Activated naive CD8-positive, alpha-beta T cell (primary cell): ENCODE data around the gene EXOC6B.

Experiments
- H3K27ac Mint-ChIP-seq: one replicate; pipeline ENCODE4 v1.8.0; 2021; ENCODE audit warnings: mixed read lengths
- H3K27me3 Mint-ChIP-seq: one replicate; pipeline ENCODE4 v1.8.0; 2021; ENCODE audit warnings: mixed read lengths
- H3K36me3 Mint-ChIP-seq: one replicate; pipeline ENCODE4 v1.8.0; 2021; ENCODE audit warnings: mixed read lengths
- H3K4me1 Mint-ChIP-seq: one replicate; pipeline ENCODE4 v1.8.0; 2021; ENCODE audit warnings: low read depth, mixed read lengths
- H3K4me3 Mint-ChIP-seq: one replicate; pipeline ENCODE4 v1.8.0; 2021; ENCODE audit warnings: mild to moderate bottlenecking, mixed read lengths
- H3K9me3 Mint-ChIP-seq: one replicate; pipeline ENCODE4 v1.8.0; 2021; ENCODE audit warnings: low read depth, mixed read lengths

EXOC6B gene

DNA sequence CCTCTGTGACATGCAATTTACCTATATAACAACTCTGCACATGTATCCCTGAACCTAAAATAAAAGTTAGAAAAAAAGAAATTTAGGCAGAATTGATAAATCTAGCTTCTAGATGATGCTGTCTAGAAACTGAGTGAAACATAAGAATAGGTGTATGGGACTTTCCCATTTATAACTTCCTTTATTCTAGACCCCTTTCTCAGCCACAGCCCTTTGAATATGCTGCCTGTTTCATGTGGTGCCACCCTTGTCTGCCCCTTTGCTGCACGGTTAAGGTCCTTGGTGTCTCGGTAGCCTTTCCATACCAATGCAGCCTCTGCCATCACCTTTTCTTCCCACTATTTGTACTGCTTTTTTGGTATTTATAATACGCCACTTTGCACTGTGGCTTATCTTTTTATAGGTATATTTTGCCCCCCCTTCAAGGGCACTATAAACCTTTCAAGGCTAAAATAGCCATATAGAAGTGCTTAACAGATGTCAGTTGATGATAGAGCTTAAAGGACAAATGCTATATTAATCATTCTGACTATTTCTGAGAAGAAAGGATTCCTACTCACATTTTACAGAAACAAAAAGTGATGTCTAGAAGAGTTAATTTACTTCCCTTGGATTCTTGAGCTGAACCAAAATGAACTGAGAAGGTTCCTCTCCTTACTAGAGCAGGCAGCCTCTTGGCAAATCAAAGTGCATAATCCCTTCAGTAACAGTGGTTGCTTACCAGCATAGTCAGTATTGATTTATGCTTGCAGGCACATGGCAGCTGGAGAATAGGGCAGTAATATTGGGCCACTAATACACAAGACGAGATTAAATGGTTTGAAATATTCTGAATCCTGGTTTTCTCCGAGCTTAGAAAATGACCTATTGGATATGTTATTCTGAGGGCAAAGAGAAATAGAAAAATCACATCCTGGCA is 590.1 kb downstream of the EXOC6B start:
- Mint-ChIP-seq H3K4me3 (no peak overlapping the region), H3K36me3 (peaks cover 3% of the 10 kb centered on the region), H3K4me1 (peaks cover 2% of the 10 kb centered on the region), H3K27me3 (no peaks in the 10 kb centered on the region), H3K27ac (no peak overlapping the region), H3K9me3 (no peaks in the 10 kb centered on the region)

GRCh38 chr2:72233211-72233610 is 592.6 kb downstream of the EXOC6B start:
- Mint-ChIP-seq H3K4me3 (no peak overlapping the region), H3K36me3 (peaks cover 8% of the 10 kb centered on the region), H3K9me3 (peaks cover 5% of the 10 kb centered on the region), H3K27me3 (no peaks in the 10 kb centered on the region), H3K27ac (no peak overlapping the region), H3K4me1 (no peaks in the 10 kb centered on the region)

DNA sequence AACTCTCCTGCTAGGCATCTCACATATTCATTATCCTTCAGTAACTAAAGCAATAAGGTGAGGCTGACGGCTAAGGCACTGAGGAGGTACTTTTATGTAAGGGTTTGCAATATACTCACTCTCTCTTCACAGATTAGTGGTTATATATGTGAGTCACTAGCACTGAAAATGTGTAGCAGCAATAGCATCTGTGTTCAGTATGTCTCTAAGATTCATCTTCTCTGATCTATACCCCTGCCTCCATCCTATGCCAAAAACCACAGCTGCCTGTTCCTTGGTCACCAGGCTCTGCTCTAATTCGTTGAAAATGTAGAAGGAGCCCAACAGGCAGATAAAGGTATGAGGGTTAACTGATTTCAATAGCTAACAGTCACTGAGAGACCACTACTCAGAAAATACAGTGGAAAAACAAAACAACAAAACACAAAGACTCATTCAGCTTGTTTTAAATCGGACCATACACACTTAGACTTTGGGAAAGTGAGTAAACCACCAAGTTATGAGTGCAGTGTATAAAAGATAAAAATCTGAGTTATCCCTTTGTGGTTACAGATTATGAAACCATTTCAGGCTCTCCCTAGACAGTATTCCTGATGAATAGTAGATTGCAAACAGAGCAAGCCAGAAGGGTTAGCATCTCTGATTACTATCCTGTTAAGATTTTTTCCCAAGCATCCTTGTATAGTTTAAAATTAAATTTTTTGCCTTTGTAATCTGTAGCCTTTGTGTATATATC is 602.8 kb downstream of the EXOC6B start:
- Mint-ChIP-seq H3K36me3 (peaks cover 6% of the 10 kb centered on the region), H3K9me3 (peaks cover 4% of the 10 kb centered on the region), H3K4me3 (no peak overlapping the region), H3K27me3 (no peaks in the 10 kb centered on the region), H3K4me1 (no peaks in the 10 kb centered on the region), H3K27ac (no peak overlapping the region)

GRCh38 chr2:72220170-72220569 is 605.7 kb downstream of the EXOC6B start:
- peaks cover 7% of the 10 kb centered on the region for H3K36me3 Mint-ChIP-seq
- H3K9me3 Mint-ChIP-seq, result no peaks in the 10 kb centered on the region
- H3K27me3 Mint-ChIP-seq, result no peaks in the 10 kb centered on the region
- H3K27ac Mint-ChIP-seq, result no peak overlapping the region
- no peaks in the 10 kb centered on the region for H3K4me1 Mint-ChIP-seq
- H3K4me3 Mint-ChIP-seq, result no peak overlapping the region

GRCh38 chr2:72214429-72215143 is 611.2 kb downstream of the EXOC6B start:
- peaks cover 9% of the 10 kb centered on the region for H3K36me3 Mint-ChIP-seq
- no peak overlapping the region for H3K27ac Mint-ChIP-seq
- H3K4me3 Mint-ChIP-seq, result no peak overlapping the region
- H3K4me1 Mint-ChIP-seq, result no peaks in the 10 kb centered on the region
- H3K27me3 Mint-ChIP-seq, result no peaks in the 10 kb centered on the region
- H3K9me3 Mint-ChIP-seq, result no peaks in the 10 kb centered on the region

- Mint-ChIP-seq H3K4me1 (no peaks in the 10 kb centered on the region), H3K27me3 (no peaks in the 10 kb centered on the region), H3K27ac (no peak overlapping the region)
Measured at GRCh38 chr2:72212486-72212855, 613.4 kb downstream of the EXOC6B start.

GRCh38 chr2:72211777-72212485 is 613.9 kb downstream of the EXOC6B start:
- Mint-ChIP-seq H3K9me3 (no peaks in the 10 kb centered on the region), H3K27me3 (no peaks in the 10 kb centered on the region), H3K4me1 (no peaks in the 10 kb centered on the region), H3K27ac (no peak overlapping the region), H3K36me3 (peaks cover 7% of the 10 kb centered on the region), H3K4me3 (no peak overlapping the region)

More at GRCh38 chr2:72212486-72212855, 613.4 kb downstream of the EXOC6B start:
- Mint-ChIP-seq H3K4me3 (no peak overlapping the region), H3K9me3 (no peaks in the 10 kb centered on the region), H3K36me3 (peaks cover 9% of the 10 kb centered on the region)

- H3K27me3 Mint-ChIP-seq, result no peaks in the 10 kb centered on the region
- H3K27ac Mint-ChIP-seq, result no peak overlapping the region
- no peaks in the 10 kb centered on the region for H3K4me1 Mint-ChIP-seq
- H3K4me3 Mint-ChIP-seq, result no peak overlapping the region
- H3K9me3 Mint-ChIP-seq, result no peaks in the 10 kb centered on the region
- peaks cover 5% of the 10 kb centered on the region for H3K36me3 Mint-ChIP-seq
Measured at GRCh38 chr2:72211350-72211749, 614.5 kb downstream of the EXOC6B start.

DNA sequence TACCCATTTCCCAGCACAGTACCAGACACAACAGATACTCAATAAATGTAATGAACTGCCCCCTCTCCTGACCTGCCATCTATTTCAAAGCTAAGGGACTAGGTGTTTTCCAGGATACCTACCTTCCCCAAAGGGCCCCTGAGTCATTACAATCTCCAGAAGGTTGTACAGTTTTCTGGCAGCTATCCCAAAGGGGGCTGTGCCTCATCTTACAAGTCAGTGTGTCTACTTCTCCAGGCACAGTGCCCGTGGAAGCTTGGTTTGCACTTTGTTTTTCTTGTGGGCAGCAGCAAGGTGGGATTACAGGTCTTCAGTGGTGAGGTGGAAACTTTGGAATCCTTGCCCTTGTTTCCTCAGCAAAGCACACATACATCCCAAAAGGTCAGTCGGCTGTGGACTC is 615.4 kb downstream of the EXOC6B start:
- H3K4me3 Mint-ChIP-seq, result no peak overlapping the region
- H3K27me3 Mint-ChIP-seq, result no peaks in the 10 kb centered on the region
- H3K9me3 Mint-ChIP-seq, result no peaks in the 10 kb centered on the region
- peaks cover 5% of the 10 kb centered on the region for H3K36me3 Mint-ChIP-seq
- no peaks in the 10 kb centered on the region for H3K4me1 Mint-ChIP-seq
- H3K27ac Mint-ChIP-seq, result no peak overlapping the region

GRCh38 chr2:72208225-72208624 is 617.6 kb downstream of the EXOC6B start:
- H3K36me3 Mint-ChIP-seq, result no peaks in the 10 kb centered on the region
- H3K27ac Mint-ChIP-seq, result no peak overlapping the region
- H3K4me3 Mint-ChIP-seq, result no peak overlapping the region
- no peaks in the 10 kb centered on the region for H3K27me3 Mint-ChIP-seq
- no peaks in the 10 kb centered on the region for H3K4me1 Mint-ChIP-seq
- no peaks in the 10 kb centered on the region for H3K9me3 Mint-ChIP-seq

DNA sequence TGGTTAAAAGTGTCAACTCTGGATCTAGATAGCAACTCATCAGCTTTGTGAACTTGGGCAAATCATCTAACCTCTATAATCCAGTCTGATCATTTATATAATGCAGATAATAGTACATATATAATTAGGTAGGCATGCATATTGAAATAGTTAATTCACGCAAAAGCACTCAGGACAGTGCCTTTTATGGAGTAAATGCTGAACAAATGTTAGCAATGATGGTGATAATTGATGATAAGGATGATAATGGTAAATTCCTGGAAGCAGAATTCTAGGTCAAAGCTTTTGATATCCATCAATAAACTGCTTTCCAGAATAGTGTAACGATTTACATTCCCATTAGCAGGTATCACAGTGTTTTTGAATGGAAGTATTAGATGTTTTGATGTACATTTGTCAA is 618.5 kb downstream of the EXOC6B start:
- Mint-ChIP-seq H3K4me3 (no peak overlapping the region), H3K4me1 (no peaks in the 10 kb centered on the region), H3K27ac (no peak overlapping the region), H3K9me3 (no peaks in the 10 kb centered on the region), H3K36me3 (no peaks in the 10 kb centered on the region), H3K27me3 (no peaks in the 10 kb centered on the region)

- Mint-ChIP-seq H3K27ac (no peak overlapping the region), H3K4me1 (no peaks in the 10 kb centered on the region), H3K36me3 (no peaks in the 10 kb centered on the region), H3K4me3 (no peak overlapping the region), H3K9me3 (no peaks in the 10 kb centered on the region), H3K27me3 (no peaks in the 10 kb centered on the region)
Measured at GRCh38 chr2:72205504-72205881, 620.3 kb downstream of the EXOC6B start.

- Mint-ChIP-seq H3K27me3 (no peaks in the 10 kb centered on the region), H3K4me1 (no peaks in the 10 kb centered on the region), H3K9me3 (no peaks in the 10 kb centered on the region), H3K27ac (no peak overlapping the region), H3K4me3 (no peak overlapping the region), H3K36me3 (no peaks in the 10 kb centered on the region)
Measured at GRCh38 chr2:72204786-72205503, 620.9 kb downstream of the EXOC6B start.

- H3K27me3 Mint-ChIP-seq, result no peaks in the 10 kb centered on the region
- H3K4me1 Mint-ChIP-seq, result no peaks in the 10 kb centered on the region
- no peak overlapping the region for H3K27ac Mint-ChIP-seq
- H3K9me3 Mint-ChIP-seq, result no peaks in the 10 kb centered on the region
- no peaks in the 10 kb centered on the region for H3K36me3 Mint-ChIP-seq
- no peak overlapping the region for H3K4me3 Mint-ChIP-seq
Measured at GRCh38 chr2:72204156-72204785, 621.6 kb downstream of the EXOC6B start.
